Right lung (tissue), 5 donors: ENCODE results near the gene PRDM15. TPM values are rescaled to one million over a fixed set of nuclear protein-coding genes. Genes with fewer than 3 reads are reported as not detected.

Experiments
- DNase-seq, 2 donors: peaks; one replicate each; pipeline ENCODE4 v3.0.0-alpha.2; 2013
- polyA plus RNA-seq, 5 donors: library from polyadenylated mRNA; unstranded; fragments of 120-200 nt; gene quantifications; one replicate each; pipeline versions ENCODE4 v1.2.1 to v1.2.3, GENCODE V29; 2013; ENCODE audit warnings: inconsistent platforms in 1 of 5, low replicate concordance in 1 of 5; ENCODE audit not compliant: insufficient read length in 5 of 5, insufficient read depth in 1 of 5

The PRDM15 gene
- polyA plus RNA-seq, 5 donors = 5.5 to 7.4 (median 6.4) TPM

DNA sequence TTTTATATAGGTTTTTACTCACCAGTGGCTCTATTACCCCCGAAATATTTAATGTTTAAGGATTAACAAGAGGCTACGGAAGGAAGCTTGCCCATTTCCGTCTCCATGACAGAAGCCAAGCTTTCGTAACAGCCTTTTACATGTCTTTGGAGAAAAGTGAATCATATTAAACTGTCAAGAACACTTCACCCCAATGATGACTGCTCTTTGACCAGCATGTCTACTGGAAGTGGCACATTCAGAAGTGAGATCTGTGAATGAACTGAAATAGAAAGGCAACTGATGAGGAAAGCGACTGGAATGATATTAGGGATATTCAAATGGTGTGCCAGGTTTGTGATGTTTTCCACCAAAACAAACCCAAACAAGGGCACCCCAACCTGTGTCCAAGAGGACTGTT is 8.5 kb upstream of the PRDM15 start:
- no peak for DNase-seq

DNA sequence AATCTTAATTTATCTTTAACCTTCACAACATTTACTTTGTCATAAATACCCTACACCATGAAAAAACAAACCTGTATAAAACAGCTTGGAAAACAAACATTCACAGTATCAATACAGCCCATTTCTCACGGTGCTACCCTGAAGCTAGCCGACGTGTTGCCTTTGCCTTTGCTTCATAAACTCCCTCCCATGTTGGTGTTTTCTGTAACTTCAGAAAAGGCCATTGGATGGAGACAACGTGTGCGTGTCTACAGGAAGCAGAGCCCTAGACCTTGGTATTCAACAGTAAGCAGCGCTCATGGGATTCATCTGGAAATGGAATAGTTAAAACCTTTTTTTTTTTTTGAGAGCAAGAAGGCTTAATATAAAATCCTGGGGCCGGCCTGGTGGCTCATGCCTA is 7.2 kb upstream of the PRDM15 start:
- no peak for DNase-seq

GRCh38 chr21:41885341-41886024 is 6.3 kb upstream of the PRDM15 start:
- DNase-seq = no peak

DNA sequence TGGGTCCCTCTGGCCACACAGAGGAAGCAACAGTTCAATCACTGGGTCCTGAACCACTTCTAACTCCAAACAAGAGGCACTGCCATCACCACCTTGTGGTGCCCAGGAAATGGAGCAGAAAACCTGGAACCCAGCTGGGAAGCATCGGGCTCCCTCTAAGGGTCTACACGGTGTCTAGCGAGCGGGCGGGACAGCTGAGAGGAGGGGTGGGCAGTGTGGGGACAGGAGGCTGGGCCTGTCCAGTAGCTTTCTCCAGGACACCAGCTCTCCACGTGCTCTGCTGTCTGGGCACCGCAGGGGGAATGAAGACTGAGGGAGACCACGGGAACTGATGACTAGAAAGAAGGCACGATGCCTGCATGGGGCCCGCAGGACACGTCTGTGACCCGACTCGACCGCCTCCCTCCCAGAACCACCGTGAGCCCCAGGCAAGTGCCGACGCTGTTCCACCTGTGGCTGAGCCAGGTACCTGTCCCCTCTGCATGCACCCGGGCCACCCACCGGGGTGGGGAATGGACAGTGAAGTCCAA is 5.4 kb upstream of the PRDM15 start:
- DNase-seq = no peak

GRCh38 chr21:41883582-41883981 is 4.4 kb upstream of the PRDM15 start:
- no peak for DNase-seq

DNA sequence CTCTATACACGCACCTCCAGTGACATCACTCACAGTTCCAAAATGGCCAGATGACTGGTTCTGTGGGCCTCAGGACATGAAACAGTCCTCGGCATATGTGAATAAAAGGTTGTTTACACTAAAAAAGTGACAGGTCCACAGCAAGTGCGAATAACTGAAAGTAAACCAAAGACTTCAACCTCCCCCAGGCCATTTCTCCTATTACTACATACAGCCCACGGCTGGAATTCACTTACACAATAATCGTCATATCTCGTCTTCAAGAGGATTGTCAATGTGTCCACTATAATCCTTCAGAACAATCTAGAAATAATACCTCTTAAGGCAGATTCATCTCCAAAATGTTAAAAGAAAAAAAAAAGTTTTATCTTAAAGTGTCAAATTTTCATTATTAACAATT is 1.9 kb upstream of the PRDM15 start:
- DNase-seq = no peak

GRCh38 chr21:41880153-41880552 is 1.0 kb upstream of the PRDM15 start:
- no peak for DNase-seq

GRCh38 chr21:41878831-41879189 is 334 bp downstream of the PRDM15 start:
- peak; percentile 70 to 76 for DNase-seq

- peak; percentile 16 to 34 for DNase-seq
Observed at GRCh38 chr21:41877901-41878830, 978 bp downstream of the PRDM15 start.

DNA sequence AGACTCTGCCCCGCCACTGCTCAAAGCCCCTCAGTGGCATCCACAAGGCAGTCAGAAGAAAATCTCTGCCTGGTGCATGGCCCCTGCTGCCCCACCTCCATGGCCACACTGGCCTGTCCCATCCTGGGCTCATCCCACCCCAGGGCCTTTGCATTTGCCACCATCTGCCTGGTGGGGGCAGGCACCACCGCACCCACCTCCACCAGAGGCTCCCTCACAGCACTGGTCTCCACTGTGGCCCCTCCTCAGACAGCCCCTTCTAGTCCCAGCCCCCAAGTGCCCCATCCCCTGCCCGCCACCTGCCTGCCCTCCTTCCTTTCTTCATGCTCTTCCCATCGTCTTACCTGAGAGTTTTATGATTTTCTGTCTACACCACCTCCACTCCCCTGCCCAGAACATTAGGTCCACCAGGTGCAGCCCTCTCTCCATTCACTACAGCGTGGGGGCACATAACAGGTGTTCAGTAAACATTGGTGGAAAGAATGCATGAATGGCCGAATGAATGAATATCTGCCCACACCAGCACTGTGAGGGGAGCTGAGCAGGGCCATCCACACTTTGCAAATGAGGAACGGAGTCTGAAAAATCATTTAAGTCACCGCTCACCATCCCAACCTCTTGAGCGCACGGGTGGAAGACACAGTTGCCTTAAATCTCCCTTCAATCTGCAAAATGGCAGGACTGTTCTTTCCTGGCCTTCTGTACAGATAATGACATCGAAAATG is 2.1 kb downstream of the PRDM15 start:
- no peak for DNase-seq

DNA sequence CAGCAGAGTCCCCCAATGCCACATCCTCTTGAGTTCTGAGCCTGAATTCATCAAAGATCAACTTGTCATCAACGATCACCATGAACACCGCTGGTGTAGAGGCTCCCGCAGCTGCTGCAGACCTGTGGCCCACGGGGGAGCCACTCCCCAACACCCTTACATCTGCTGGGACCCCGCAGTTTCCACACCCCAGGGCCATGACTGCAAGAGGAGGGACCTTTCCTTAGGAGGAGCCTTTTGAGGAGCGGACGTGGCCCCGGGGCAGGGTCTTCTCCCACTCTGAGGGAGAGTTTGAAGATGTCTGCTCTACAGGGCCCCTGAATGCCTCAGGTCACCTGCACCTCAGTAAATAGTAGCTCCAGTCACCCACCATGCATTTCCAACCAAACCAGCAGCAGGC is 2.7 kb downstream of the PRDM15 start:
- DNase-seq = no peak

DNA sequence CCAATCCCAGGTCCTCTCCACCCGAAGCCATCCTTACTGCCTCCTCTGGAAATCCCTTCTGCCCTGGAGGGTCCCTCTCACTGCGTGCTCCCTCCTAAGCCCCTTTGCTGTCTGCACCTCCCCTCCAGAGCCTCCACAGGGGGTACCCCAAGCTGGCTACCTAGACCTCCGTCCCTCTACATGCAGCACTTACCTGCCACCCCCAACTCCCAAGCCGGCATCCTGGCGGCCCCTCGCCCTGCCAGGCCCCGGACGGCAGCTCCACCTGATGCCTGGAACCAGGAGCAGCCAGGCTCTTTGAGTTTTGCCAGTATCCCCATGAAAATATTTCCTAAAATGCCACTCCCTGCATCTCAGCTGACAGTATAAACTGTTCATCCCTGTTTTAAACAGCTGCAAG is 4.1 kb downstream of the PRDM15 start:
- DNase-seq = no peak

DNA sequence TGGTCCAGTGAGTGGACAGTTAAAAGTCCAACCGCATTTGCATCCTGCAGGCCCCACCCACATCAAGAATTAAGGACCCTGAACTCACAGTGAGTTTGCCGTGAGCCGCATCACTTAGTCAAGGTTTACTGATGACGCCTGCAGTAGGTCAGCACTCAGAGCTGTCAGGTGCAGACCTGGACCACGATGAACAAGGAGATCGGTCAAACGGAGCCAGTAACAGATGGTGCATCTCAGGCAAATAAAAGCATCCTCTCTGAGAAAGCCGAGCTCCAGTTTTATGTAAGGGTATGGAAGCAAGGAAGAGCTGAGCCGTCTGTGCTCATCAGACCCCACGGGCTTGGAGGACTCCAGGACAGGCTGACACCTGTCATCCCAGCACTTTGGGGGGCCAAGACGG is 4.5 kb downstream of the PRDM15 start:
- no peak for DNase-seq

- no peak for DNase-seq
Observed at GRCh38 chr21:41873426-41873825, 5.7 kb downstream of the PRDM15 start.

DNA sequence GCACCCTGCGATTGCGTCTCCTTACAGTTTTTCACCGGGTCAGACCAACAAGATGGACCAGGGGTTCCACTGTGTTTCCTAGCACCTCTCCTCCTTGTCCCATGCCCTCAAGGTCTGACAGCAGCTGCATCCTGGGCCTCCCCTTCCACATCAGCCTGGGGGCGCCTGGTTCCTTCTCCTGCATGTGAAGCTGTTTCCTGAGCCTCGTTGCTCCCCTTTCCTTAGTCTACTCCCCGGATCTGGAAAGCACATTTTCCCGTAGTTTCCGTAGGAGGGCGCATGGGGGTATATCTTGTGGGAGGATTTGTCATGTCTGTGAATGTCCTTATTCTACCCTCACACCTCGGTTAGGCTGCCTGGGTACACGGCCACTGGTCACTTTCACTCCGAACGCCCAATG is 6.1 kb downstream of the PRDM15 start:
- DNase-seq = no peak

GRCh38 chr21:41871293-41872030 is 7.7 kb downstream of the PRDM15 start:
- DNase-seq = no peak

DNA sequence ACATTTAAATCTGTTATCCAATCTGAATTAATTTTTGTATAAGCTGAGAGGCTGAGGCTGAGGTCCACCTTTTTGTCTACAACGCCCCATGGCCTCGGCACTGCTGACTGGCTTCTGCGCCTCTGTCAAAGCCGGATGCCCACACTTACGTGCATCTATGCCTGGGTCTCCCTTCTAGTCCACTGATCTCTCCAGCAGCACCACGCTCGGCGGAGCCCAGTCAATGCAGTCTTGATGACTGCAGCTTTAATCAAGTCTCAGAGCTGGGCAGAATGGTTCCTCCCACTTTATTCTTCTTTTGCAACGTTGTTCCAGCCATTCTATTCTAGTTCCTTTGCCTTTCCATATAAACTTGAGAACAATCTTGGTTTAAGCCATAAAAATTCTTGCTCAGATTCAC is 9.4 kb downstream of the PRDM15 start:
- no peak for DNase-seq

DNA sequence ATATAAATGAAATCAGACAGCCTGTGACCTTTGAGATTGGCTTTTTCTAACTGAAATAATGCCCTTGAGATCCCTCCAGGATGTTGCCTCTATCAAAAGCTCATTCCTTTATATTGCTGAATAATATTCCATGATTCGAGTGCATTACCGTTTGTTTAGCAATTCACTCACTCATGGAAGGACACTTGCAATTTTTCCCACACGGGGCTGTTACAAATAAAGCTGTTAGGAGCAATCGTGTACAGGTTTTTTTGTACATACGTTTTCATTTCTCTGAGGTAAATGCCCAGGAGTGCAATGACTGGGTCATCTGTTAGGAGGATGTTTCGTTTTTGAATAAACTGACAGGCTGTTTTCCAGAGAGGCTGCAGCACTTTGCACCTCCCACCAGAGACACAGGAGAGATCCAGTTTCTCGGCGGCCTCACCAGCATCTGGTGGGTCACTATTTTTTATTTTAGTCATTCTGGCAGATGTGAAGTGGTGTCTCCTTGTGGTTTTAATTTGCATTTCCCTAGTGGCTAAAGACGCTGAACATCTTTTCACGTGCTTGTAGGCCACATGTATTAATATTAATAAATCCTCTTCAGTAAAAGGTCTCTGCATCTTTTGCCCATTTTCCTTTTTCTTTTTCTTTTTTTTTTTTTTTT is 11.0 kb downstream of the PRDM15 start:
- DNase-seq = no peak

- DNase-seq = no peak
Observed at GRCh38 chr21:41867313-41867712, 11.8 kb downstream of the PRDM15 start.

- no peak for DNase-seq
Observed at GRCh38 chr21:41866274-41866809, 12.8 kb downstream of the PRDM15 start.
